Measurements from ENCODE around the gene SLC39A11.

Gene SLC39A11

DNA sequence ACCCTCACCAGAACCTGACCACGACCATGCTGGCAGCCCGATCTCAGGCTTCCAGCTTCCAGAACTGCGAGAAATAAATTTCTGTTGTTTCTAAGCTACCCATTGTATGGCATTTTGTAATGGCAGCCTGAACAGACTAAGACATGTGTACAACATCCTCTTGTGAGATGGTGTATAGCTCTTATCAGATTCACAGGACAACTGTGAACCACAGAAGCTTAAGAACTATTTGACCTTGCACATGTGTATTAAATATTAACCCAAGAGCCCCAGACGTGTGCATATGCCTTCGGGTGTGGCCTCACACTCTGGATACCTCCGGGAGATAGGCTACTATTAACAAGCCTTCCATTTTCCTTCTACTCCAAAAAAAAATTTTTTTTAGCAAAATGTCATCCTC lies 248.9 kb downstream of the SLC39A11 start:
- in situ Hi-C loops (cut with MboI; ENCODE audit: low pct_unique_long_range_greater_than_20kb, low sequenced_read_pairs, unreplicated experiment): no loop called here
- no peak for DNase-seq (ENCODE audit: low spot score)
- TF ChIP-seq, protein P1, sequence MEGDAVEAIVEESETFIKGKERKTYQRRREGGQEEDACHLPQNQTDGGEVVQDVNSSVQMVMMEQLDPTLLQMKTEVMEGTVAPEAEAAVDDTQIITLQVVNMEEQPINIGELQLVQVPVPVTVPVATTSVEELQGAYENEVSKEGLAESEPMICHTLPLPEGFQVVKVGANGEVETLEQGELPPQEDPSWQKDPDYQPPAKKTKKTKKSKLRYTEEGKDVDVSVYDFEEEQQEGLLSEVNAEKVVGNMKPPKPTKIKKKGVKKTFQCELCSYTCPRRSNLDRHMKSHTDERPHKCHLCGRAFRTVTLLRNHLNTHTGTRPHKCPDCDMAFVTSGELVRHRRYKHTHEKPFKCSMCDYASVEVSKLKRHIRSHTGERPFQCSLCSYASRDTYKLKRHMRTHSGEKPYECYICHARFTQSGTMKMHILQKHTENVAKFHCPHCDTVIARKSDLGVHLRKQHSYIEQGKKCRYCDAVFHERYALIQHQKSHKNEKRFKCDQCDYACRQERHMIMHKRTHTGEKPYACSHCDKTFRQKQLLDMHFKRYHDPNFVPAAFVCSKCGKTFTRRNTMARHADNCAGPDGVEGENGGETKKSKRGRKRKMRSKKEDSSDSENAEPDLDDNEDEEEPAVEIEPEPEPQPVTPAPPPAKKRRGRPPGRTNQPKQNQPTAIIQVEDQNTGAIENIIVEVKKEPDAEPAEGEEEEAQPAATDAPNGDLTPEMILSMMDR (IDR thresholded peaks at IDR 0.05; ENCODE audit: extremely low read depth, insufficient read depth, missing control alignments): no peak

DNA sequence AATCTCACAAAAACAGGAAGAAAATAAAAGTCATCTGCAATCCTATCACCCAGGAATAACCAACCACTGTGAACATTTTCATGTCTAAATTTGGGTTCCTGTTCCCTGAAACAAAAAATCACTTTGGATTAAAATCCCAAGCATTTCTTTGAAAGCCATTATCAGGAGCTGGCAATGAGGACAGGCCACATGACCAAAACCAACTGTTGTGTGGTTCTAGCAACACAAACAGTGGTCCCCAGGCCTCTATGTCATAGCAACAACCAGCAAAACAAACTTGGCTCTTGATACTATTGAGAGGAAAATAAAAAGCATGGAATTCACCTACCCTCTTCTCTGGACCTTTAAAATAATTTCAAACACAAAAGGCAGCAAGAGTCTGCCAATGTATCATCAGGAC lies 252.5 kb downstream of the SLC39A11 start:
- TF ChIP-seq, protein P1 (IDR thresholded peaks at IDR 0.05; ENCODE audit: extremely low read depth, insufficient read depth, missing control alignments): no peak
- in situ Hi-C loops (cut with MboI; ENCODE audit: low pct_unique_long_range_greater_than_20kb, low sequenced_read_pairs, unreplicated experiment): no loop called here
- DNase-seq (ENCODE audit: low spot score): no peak

DNA sequence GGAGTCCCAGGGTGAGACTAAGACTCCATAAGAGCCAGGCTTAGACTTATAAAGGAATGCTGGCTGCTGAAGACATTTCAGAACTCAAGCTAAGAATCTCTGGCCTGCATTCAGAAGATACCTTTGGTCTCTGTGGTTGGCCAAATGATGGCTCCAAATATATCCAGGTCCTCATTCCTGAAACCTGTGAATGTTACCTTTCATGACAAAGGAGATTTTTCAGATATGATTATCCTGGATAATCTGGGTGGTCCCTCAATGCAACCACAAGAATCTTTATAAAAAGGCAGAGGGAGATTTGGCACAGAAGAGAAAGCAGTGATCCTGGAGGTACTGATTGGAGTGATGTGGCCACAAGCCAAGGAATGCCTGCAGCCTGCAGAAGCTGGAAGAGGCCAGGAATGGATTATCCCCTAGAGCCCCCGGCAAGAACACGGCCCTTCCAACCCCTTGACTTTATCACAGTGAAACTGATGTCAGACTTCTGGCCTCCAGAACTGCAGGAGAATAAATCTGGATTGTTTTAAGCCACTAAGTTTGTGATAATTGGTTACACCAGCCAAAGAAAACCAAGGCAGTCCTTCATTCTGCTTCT lies 253.3 kb downstream of the SLC39A11 start:
- in situ Hi-C loops (cut with MboI; ENCODE audit: low pct_unique_long_range_greater_than_20kb, low sequenced_read_pairs, unreplicated experiment): no loop called here
- no peak for DNase-seq (ENCODE audit: low spot score)
- TF ChIP-seq, protein P1 (IDR thresholded peaks at IDR 0.05; ENCODE audit: extremely low read depth, insufficient read depth, missing control alignments): no peak

DNA sequence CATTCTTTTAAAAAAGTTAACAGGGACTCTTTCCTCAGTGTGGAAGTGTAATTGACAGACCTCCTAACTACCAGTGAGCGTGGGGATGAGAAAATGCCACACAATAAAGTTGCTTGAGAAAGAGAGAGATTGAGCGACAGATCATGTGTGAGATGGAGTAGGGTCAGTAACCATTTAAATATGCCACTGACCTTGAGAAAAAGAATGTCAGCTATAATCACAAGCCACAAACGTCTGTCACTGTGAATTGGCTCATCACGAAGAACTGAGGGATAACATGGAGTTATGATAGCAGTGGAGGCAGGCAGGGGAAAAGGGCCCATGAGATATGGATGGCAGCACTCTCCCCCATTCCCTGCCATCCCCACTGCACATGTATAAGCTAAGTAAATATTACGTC lies 253.9 kb downstream of the SLC39A11 start:
- DNase-seq (ENCODE audit: low spot score): no peak
- in situ Hi-C loops (cut with MboI; ENCODE audit: low pct_unique_long_range_greater_than_20kb, low sequenced_read_pairs, unreplicated experiment): no loop called here
- TF ChIP-seq, protein P1 (IDR thresholded peaks at IDR 0.05; ENCODE audit: extremely low read depth, insufficient read depth, missing control alignments): no peak

DNA sequence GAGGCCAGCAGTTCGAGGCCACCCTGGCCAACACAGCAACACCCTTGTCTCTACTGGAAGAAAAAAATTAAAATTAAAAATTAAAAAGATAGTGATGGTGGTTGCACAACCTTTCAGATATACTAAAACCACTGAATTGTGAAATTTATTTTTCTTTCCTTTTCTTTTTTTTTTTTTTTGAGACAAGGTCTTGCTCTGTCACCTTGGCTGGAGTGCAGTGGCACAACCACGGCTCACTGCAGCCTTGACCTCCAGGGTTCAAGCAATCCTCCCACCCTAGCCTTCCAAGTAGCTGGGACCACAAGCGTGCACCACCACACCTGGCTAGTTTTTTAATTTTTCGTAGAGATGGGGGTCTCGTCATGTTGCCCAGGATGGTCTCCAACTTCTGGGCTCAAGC lies 254.4 kb downstream of the SLC39A11 start:
- in situ Hi-C loops (cut with MboI; ENCODE audit: low pct_unique_long_range_greater_than_20kb, low sequenced_read_pairs, unreplicated experiment): no loop called here
- TF ChIP-seq, protein P1 (IDR thresholded peaks at IDR 0.05; ENCODE audit: extremely low read depth, insufficient read depth, missing control alignments): no peak
- DNase-seq (ENCODE audit: low spot score): no peak

DNA sequence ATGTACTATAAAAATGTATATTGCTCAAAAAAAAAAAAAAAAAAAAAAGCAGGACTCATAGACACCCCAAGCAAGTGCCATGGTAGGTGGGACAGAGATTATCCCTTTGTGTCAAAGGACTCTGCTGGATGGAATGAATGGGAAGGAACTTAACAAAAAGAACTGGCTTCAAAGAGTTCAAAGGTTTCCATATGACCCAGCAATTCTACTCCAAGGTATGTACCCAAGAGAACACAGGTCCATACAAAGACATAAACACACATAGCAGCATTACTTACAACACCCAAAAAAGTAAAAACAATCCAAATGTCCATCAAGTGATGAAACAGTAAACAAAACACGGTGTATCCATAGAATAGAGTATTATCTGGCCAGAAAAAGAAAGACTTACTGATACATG lies 255.2 kb downstream of the SLC39A11 start:
- TF ChIP-seq, protein P1 (IDR thresholded peaks at IDR 0.05; ENCODE audit: extremely low read depth, insufficient read depth, missing control alignments): no peak
- DNase-seq (ENCODE audit: low spot score): no peak
- in situ Hi-C loops (cut with MboI; ENCODE audit: low pct_unique_long_range_greater_than_20kb, low sequenced_read_pairs, unreplicated experiment): no loop called here
